MG63 (cell line): Measurements from ENCODE around the gene CCDC152. TPM values are rescaled to one million over a fixed set of nuclear protein-coding genes. Genes with fewer than 3 reads are reported as not detected.
A peak's percentile ranks its signal among the peaks of the same experiment; 100 is the strongest.
"Not testable (repeated sequence)": the region's sequence is repeated elsewhere in the genome, so short reads cannot be mapped to it uniquely, and the experiment has no call there.

Experiments
- DNase-seq: peaks from one replicate; pipeline ENCODE4 v3.0.0-alpha.2; 2020
- H3K27me3 ChIP-seq: fragments of 250-450 bp; sonication (Bioruptor Pico); 2 replicates; pipeline ENCODE4 v1.5.1; 2020; ENCODE audit warnings: mild to moderate bottlenecking, moderate library complexity
- H3K36me3 ChIP-seq: fragments of 250-450 bp; sonication (Bioruptor Pico); 2 replicates; pipeline ENCODE4 v1.5.1; 2020; ENCODE audit warnings: mild to moderate bottlenecking, moderate library complexity
- H3K4me3 ChIP-seq: fragments of 250-450 bp; sonication (Bioruptor Pico); 2 replicates; pipeline ENCODE4 v1.5.1; 2020; ENCODE audit warnings: mild to moderate bottlenecking, moderate library complexity
- H3K9me3 ChIP-seq: fragments of 250-450 bp; sonication (Bioruptor Pico); 2 replicates; pipeline ENCODE4 v1.5.1; 2020; ENCODE audit warnings: mild to moderate bottlenecking, moderate library complexity
- total RNA-seq: library from RNA; depleted of rRNA; stranded (reverse); fragments of >200 nt; shearing (Covaris generic); gene quantifications from 2 replicates; pipeline ENCODE4 v1.2.3, GENCODE V29; 2014; ENCODE audit warnings: low replicate concordance; rRNA removed

Gene CCDC152, protein sequence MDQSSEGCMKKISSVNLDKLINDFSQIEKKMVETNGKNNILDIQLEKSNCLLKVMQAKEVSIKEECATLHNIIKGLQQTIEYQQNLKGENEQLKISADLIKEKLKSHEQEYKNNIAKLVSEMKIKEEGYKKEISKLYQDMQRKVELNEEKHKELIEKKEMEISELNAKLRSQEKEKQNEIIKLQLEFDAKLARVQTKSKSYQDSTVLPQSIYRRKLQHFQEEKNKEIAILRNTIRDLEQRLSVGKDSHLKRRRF
- total RNA-seq = 2.5 and 3.4 TPM in 2 replicates

DNA sequence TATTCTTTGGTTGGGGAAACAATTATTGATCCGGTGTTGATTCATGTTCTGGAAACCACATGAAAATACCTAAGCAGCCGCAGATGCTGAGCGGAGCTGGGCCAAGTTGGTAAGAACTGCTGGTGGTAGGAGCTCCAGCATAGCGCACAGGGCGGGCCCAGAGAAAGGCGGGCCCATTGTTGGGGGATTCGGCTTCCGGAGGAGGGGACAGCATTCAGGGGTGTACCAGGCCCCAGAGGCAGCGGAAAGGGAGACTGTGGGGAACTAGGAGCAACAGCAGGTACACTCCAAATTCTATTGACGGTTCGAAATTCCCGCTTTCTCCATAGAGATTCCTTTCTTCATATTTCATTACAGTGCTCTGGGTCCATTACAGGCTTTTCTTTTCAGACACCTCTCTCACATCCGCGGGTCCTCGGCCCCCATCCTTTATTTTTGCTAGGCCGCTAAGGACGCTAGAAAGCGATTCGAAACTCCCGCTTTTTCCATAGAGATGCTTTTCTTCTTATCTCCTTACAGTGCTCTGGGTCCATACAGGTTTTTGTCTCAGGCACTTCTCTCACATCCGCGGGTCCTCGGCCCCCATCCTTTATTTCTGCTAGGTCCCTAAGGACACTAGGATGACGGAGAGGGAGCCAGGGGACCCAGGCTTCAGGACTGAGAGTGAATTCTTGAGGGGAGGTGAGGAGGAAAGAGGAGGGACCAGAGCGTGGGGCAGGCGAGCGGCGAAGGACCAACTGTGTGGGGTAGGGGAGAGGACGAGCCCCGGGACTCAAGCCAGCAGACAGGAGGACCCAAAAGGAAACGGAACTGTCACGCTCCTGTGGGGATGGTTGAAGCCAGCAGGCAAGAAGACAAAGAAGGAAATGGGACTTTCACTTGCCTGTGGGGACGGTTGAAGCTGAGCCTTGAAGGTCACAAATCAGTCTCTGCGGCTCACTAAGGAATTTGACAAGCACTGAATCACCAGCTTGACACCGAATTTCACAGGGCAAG lies at the start of gene CCDC152:
TSS of gene CCDC152 (plus strand) at position 213 of the 996 bp plus-strand sequence. CDS start 2,304 bp downstream, outside the sequence.
- Histone ChIP-seq H3K9me3 (no peaks in the 10 kb centered on the region), H3K4me3 (peak within 1 kb of the TSS; percentile 75), H3K36me3 (no peaks in the 10 kb centered on the region; the same call in 1 of the 2 replicates), H3K27me3 (no peaks in the 10 kb centered on the region)
- DNase-seq = peak; percentile 83

DNA sequence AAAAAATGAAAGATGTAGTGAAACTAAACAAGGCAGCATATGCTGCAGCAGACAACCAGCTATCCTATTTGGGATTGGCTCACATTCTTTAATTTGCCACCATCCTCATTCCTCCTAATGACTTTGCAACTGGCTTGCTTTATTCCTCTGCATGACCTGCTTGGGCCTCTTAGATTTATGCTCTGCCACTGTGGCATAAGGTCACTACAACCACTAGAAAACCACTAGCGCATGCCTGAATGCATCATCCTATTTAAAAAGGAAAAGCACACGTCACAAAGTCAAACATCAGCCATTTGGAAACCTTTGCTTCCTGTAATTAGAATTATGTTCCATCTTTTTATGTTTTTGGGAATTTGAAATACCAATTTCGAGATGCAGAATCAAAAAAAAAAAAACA lies 40.8 kb upstream of the CCDC152 start:
- H3K4me3 ChIP-seq = no peak overlapping the region
- no peaks in the 10 kb centered on the region for H3K36me3 ChIP-seq
- no peak for DNase-seq
- no peaks in the 10 kb centered on the region for H3K9me3 ChIP-seq
- no peaks in the 10 kb centered on the region for H3K27me3 ChIP-seq

DNA sequence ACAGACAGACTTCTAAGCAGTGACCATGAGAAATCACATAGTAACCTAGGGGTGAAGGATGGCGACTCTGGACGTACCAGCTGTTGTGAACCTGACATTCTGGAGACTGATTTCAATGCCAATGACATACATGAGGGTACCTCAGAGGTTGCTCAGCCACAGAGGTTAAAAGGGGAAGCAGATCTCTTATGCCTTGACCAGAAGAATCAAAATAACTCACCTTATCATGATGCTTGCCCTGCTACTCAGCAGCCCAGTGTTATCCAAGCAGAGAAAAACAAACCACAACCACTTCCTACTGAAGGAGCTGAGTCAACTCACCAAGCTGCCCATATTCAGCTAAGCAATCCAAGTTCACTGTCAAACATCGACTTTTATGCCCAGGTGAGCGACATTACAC lies 38.0 kb upstream of the CCDC152 start:
- Histone ChIP-seq H3K27me3 (no peaks in the 10 kb centered on the region), H3K4me3 (no peak overlapping the region), H3K36me3 (no peaks in the 10 kb centered on the region), H3K9me3 (no peaks in the 10 kb centered on the region)
- DNase-seq = no peak

GRCh38 chr5:42719034-42719433 lies 37.6 kb upstream of the CCDC152 start:
- Histone ChIP-seq H3K4me3 (no peak overlapping the region), H3K27me3 (no peaks in the 10 kb centered on the region), H3K9me3 (no peaks in the 10 kb centered on the region), H3K36me3 (no peaks in the 10 kb centered on the region)
- DNase-seq = no peak

GRCh38 chr5:42720251-42720650 lies 36.4 kb upstream of the CCDC152 start:
- no peaks in the 10 kb centered on the region for H3K36me3 ChIP-seq
- H3K27me3 ChIP-seq = 0 out of 2 replicates have a peak, but pooled peaks cover 2% of the 10 kb centered on the region
- DNase-seq = no peak
- H3K9me3 ChIP-seq = no peaks in the 10 kb centered on the region
- no peak overlapping the region for H3K4me3 ChIP-seq

DNA sequence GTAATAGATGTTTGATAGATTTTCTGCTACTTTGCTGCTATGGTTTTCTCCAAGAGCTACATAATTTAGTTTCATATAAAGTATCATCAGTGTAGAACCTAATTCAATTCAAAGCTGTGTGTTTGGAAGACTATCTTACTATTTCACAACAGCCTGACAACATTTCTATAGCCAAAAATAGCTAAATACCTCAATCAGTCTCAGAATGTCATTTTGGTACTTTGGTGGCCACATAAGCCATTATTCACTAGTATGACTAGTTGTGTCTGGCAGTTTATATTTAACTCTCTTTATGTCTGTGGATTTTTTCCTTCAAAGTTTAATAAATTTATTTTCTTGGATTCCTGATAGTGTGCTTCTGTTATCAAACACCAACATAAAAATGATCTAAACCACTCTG lies 35.1 kb upstream of the CCDC152 start:
- Histone ChIP-seq H3K4me3 (no peak overlapping the region), H3K27me3 (0 out of 2 replicates have a peak, but pooled peaks cover 2% of the 10 kb centered on the region)
- no peak for DNase-seq

DNA sequence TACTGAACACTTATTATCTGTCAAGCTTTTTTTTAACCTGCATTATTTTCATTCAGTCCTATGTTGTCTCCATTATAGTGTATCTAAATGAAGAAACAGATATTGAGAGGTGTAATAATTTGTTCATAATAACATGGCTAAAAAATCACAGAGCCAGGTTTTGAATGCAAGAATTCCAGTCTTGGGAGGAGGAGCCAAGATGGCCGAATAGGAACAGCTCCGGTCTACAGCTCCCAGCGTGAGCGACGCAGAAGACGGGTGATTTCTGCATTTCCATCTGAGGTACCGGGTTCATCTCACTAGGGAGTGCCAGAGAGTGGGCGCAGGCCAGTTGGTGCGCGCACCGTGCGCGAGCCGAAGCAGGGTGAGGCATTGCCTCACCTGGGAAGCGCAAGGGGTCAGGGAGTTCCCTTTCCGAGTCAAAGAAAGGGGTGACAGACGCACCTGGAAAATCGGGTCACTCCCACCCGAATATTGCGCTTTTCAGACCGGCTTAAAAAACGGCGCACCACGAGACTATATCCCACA lies 22.0 kb upstream of the CCDC152 start:
- not testable (repeated sequence) for H3K36me3 ChIP-seq, H3K9me3 ChIP-seq, H3K4me3 ChIP-seq, H3K27me3 ChIP-seq, DNase-seq

More for the DNA sequence above, 35.1 kb upstream of the CCDC152 start:
- Histone ChIP-seq H3K36me3 (no peaks in the 10 kb centered on the region), H3K9me3 (no peaks in the 10 kb centered on the region)

DNA sequence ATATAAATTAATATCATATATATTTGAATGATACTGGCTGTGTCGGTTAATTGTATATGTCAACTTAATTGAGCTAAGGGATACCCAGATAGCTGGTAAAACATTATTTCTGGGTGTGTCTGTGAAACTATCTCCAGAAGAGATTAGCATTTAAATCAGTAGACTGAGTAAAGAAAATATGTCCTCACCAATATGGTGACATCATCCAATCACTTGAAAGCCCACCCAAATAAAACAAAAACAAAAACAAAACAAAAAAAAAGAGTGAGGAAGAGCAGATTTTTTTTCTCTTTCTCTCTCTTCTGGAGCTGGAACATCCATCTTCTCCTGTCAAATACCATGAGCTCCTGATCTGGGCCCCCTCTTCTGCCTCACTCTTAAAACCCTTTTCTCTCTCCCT lies 15.7 kb upstream of the CCDC152 start:
- Histone ChIP-seq H3K27me3 (no peaks in the 10 kb centered on the region), H3K36me3 (no peaks in the 10 kb centered on the region), H3K9me3 (no peaks in the 10 kb centered on the region), H3K4me3 (no peak overlapping the region)
- DNase-seq = no peak

GRCh38 chr5:42745426-42745825 lies 11.2 kb upstream of the CCDC152 start:
- Histone ChIP-seq H3K9me3 (no peaks in the 10 kb centered on the region), H3K27me3 (no peaks in the 10 kb centered on the region), H3K36me3 (no peaks in the 10 kb centered on the region), H3K4me3 (no peak overlapping the region)
- no peak for DNase-seq

DNA sequence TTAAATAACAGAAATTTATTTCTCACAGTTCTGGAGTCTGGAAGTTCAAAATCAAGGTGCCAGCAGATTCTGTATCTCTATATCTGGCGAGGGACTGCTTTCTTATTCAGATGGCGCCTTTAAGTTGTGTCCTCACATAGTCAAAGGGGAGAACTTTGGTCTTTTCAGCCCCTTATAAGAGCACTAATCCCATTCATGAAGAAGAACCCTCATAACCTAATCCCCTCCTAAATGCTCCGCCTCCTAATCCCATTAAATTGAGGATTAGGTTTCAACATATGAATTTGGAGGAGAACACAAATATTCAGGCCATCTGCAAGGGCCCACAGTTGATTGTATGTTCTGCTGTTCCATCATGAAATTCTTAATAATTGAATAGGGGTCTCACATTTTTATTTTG lies 10.8 kb upstream of the CCDC152 start:
- Histone ChIP-seq H3K36me3 (no peaks in the 10 kb centered on the region), H3K9me3 (no peaks in the 10 kb centered on the region), H3K4me3 (no peak overlapping the region), H3K27me3 (no peaks in the 10 kb centered on the region)
- DNase-seq = no peak

GRCh38 chr5:42749020-42749419 lies 7.6 kb upstream of the CCDC152 start:
- no peak for DNase-seq
- no peak overlapping the region for H3K4me3 ChIP-seq

GRCh38 chr5:42750507-42750906 lies 6.1 kb upstream of the CCDC152 start:
- Histone ChIP-seq H3K27me3 (no peaks in the 10 kb centered on the region), H3K4me3 (no peak overlapping the region)
- DNase-seq = no peak

More at GRCh38 chr5:42749020-42749419, 7.6 kb upstream of the CCDC152 start:
- H3K27me3 ChIP-seq = no peaks in the 10 kb centered on the region
- H3K36me3 ChIP-seq = no peaks in the 10 kb centered on the region
- H3K9me3 ChIP-seq = no peaks in the 10 kb centered on the region

DNA sequence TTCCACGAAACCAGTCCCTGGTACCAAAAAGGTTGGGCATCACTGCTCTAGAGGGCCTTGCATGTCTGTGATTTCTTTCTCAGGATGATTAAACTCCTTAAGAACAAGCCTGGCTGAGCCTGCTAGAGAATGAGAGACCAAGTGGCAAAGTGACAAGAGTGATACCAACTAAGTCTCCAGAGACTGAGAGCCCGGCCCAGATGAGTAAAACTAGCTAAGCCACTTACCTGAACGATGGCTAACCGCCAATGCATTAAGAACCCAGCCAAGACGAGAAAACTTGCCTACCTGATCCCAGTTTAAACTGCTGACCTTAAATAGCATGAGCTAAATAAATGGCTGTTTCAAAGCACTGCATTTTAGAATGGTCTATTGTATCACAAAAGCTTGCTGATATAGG lies 5.6 kb upstream of the CCDC152 start:
- no peak for DNase-seq
- Histone ChIP-seq H3K27me3 (no peaks in the 10 kb centered on the region), H3K9me3 (no peaks in the 10 kb centered on the region), H3K4me3 (no peak overlapping the region), H3K36me3 (no peaks in the 10 kb centered on the region)

More at GRCh38 chr5:42750507-42750906, 6.1 kb upstream of the CCDC152 start:
- Histone ChIP-seq H3K36me3 (no peaks in the 10 kb centered on the region), H3K9me3 (no peaks in the 10 kb centered on the region)

DNA sequence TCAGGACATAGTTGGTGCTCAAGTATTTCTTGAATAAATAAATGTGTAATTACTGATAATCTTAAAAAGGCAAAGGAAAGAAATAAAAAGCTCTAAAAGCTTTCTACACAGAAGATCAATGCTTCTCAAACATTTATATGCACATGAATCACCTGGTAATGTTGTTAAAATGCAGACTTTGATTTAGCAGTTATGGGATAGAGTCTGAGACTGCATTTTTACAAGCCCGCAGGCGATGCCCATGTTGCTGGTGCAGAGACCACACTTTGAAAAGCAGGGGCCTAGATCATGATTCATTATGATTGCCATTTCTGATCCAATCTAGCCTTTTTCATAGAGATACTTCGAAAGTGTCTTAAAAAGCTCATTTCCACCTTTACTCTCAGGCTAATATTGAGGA lies 3.5 kb upstream of the CCDC152 start:
- Histone ChIP-seq H3K36me3 (no peaks in the 10 kb centered on the region), H3K27me3 (no peaks in the 10 kb centered on the region), H3K9me3 (no peaks in the 10 kb centered on the region), H3K4me3 (no peak overlapping the region)
- no peak for DNase-seq

DNA sequence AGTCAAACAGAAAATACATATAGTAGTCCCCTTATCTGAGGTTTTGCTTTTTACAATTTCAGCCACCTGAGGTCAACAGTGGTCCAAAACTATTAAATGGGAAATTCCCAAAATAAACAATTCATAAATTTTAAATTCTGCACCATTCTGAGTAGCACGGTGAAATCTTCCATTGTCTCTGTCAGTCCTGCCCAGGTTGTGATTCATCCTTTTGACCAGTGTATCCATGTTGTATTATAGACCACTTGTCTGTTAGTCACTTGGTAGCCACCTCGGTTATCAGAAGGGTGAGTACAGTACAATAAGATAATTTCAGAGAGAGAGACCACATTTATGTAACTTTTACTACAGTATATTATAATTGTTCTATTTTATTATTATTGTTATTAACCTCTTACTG lies 2.8 kb downstream of the CCDC152 start:
- H3K27me3 ChIP-seq = no peaks in the 10 kb centered on the region
- no peak overlapping the region for H3K4me3 ChIP-seq
- DNase-seq = no peak
- H3K36me3 ChIP-seq = peaks cover 10% of the 10 kb centered on the region
- H3K9me3 ChIP-seq = no peaks in the 10 kb centered on the region

GRCh38 chr5:42760426-42760825 lies 3.8 kb downstream of the CCDC152 start:
- peaks cover 12% of the 10 kb centered on the region for H3K36me3 ChIP-seq
- H3K27me3 ChIP-seq = no peaks in the 10 kb centered on the region
- no peak for DNase-seq
- H3K9me3 ChIP-seq = no peaks in the 10 kb centered on the region
- no peak overlapping the region for H3K4me3 ChIP-seq

DNA sequence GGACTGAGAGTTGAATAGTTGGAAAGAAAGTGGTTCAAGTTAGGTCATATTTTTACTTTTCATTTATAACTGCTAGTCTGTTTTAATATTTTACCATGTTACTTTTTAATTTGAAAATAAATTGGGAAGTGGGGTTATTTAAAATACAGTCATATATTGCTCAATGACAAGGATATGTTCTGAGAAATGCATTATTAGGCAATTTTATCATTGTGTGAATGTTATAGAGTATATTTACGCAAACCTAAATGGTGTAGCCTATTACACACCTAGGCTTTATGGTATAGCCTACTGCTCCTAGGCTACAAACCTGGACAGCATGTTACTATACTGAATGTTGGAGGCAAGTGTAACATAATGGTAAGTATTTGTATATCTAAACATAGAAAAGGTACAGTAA lies 5.2 kb downstream of the CCDC152 start:
- no peaks in the 10 kb centered on the region for H3K9me3 ChIP-seq
- DNase-seq = no peak
- no peak overlapping the region for H3K4me3 ChIP-seq
- H3K36me3 ChIP-seq = peaks cover 12% of the 10 kb centered on the region
- no peaks in the 10 kb centered on the region for H3K27me3 ChIP-seq
